Measurements from ENCODE around the gene SWI5.
A peak's percentile ranks its signal among the peaks of the same experiment; 100 is the strongest.

The SWI5 gene

DNA sequence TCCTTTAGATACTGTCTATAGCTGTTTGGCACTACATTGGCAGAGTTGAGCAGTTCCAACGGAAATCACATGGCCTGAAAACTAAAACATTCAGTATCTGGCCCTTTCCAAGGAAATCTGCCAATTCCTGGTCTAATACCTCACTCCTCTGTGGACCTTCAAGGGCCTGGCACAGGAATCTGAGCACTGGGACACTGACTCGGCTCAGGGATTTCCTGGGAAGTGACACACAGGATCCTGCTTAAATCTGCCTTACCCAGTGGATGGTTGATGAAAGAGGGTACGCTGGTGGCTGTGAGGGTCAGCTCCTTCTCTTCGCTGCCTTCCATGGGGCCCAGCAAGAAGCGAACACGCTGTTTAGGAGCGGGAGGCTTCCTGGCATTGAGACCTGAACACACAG lies 45.3 kb downstream of the SWI5 start:
- no peak for DNase-seq (ENCODE audit: low read depth, low spot score)

DNA sequence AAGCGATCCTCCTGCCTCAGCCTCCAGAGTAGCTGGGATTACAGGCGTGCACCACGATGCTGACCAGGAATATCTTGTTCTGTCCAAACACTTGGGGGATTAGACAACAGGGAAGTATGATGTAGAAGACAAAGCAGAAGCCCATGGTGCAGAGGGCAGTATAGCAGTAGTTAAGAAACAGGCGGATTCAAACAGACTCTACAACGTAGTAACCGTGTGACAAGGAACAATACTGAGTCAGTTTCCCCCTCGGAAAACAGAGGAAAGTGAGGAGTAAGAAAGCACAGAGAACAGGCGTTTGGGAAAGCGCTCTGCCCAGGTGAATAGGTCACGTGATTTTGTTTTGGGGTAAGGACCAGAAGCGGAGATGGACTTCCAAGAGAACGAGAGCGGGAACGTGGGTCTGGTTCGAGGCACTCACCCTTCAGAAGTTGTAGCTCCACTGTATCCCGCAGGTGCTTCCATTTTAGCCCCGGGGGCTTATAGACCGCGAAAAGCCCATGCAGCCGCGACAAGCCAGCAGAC lies 45.9 kb downstream of the SWI5 start:
- peak; percentile 30 for DNase-seq (ENCODE audit: low read depth, low spot score)

DNA sequence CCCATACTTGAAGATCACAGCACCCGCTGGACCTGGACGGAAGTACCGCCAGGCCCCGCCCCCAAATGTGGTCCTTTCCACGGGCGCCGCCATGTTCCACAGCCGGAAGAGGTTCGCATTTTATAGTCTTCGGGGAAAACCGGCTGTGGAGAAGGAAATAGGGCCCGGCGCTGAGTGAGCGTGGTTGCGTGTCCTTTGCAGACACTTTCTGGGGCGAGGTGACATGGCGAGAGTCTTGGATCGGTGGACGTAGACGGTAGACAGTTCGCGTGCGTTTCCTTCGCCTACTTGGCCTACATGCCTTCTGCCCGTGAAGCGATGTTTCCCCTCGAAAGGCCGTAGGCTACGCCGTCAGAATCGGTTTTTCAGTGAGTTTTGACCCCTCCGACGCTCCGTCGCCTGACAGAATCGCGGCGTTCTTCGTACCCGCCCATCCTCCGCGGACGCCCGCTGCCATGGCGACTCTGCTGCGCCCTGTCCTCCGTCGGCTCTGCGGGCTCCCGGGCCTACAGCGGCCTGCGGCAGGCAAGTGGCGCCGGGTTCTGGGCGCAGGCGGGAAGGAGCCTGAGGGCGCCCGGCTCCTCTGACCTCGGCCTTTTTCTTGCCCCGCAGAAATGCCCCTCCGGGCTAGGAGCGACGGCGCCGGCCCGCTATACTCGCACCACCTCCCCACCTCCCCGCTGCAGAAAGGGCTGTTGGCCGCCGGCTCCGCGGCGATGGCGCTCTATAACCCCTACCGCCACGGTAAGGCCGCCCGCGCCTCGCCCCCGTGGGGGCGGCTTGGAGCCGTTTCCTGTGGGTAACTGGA lies 46.5 kb downstream of the SWI5 start, which contains the start of the genes COQ4 and TRUB2:
Gene COQ4, plus strand, starts transcription at position 436 of the 808 bp plus-strand sequence. Its CDS starts 20 bp downstream, at position 456.
Gene TRUB2, minus strand, starts transcription at position 44 of the 808 bp plus-strand sequence. Its CDS starts 39 bp downstream, at position 5.
- DNase-seq (ENCODE audit: low read depth, low spot score): peak; percentile 78

GRCh38 chr9:128323212-128323730 lies 47.2 kb downstream of the SWI5 start:
- no peak for DNase-seq (ENCODE audit: low read depth, low spot score)

DNA sequence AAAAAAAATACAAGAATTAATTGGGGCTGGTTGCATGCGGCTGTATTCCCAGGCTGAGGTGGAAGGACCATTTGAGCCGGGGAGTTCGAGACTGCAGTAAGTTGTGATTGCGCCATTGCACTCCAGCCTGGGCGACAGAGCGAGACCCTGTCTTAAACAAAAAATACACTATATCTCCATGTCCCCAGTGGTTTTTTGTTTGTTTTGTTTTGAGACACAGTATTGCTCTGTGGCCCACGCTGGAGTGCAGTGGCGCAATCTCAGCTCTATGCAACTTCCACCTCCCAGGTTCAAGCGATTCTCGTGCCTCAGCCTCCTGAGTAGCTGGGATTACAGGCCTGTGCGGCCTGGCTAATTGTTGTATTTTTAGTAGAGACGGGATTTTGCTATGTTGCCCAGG lies 47.7 kb downstream of the SWI5 start:
- DNase-seq (ENCODE audit: low read depth, low spot score): no peak

DNA sequence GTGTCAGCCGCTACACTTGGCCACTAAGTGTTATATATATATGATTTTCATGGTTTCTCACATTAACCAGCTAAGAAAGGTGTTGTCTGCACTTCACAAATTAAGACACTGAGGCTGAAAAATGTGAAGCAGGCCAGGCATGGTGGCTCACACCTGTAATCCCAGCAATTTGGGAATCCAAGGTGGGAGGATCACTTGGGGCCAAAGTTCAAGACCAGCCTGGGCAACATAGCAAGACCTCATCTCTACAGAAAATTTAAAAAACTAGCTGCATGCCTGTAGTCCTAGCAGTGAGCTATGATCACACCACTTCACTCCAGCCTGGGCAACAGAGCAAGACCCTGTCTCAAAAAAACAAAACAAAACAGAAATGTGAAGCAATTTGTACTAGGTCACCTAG lies 48.3 kb downstream of the SWI5 start:
- DNase-seq (ENCODE audit: low read depth, low spot score): no peak

DNA sequence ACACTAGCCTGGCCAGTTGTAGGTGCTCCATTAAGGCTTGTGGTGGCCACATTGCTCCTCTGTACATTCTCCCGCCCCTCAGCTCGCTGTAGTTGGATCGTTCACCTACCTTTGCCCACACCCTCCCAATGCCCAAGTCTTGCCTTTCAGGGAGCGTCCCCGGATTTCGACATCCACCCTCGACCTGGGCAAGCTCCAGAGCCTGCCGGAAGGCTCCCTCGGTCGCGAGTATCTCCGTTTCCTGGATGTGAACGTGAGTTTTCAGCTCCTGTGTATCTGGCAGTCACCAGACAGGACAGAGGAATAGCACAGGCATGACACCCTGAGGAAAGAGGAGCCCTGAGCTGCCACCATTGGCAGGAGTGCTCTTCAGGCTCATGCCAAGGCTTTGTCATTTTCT lies 49.6 kb downstream of the SWI5 start:
- no peak for DNase-seq (ENCODE audit: low read depth, low spot score)

DNA sequence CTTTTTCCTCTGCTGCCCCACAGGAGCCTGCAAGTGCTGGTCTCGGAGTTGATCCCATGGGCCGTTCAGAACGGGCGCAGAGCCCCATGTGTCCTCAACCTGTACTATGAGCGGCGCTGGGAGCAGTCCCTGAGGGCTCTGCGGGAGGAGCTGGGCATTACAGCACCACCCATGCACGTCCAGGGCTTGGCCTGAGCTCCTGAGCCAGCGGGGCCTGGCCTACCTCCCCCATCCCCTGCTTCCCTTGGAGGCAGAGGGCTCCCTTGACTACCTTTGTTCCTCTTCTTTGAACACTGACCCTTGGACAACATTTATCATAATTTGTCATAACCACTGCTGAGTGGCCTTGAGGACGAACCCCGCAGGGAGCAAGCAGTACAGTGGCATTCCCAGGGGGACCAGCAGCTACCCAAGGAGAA lies 57.4 kb downstream of the SWI5 start:
- DNase-seq (ENCODE audit: low read depth, low spot score): no peak

- no peak for DNase-seq (ENCODE audit: low read depth, low spot score)
These were observed 59.1 kb downstream of the SWI5 start for GRCh38 chr9:128335161-128335560.

DNA sequence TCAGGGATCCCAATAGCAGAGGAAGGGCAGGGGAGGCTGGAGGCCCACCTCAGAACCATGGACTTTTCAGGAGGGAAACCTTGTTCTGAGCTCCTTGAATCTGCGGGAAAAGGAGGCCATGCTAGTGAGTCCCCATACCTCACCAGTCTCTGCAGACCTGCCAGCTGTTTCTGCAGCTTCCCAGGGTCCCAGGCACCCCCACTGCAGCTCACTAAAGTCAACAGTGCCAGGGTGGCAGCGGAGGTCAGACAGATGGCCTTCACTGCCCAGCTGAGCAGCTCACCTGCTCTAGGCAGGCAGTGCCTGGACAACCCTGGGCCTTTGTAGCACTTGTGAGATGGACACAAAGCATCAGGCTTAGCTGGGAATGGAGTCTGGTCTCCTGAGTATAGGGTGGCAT lies 59.8 kb downstream of the SWI5 start:
- no peak for DNase-seq (ENCODE audit: low read depth, low spot score)

GRCh38 chr9:128337936-128338335 lies 61.9 kb downstream of the SWI5 start:
- no peak for DNase-seq (ENCODE audit: low read depth, low spot score)

All from iPS DF 19.7 (cell line).